ENCODE data around the gene TMC1.
"Not testable (repeated sequence)": the region's sequence is repeated elsewhere in the genome, so short reads cannot be mapped to it uniquely, and the experiment has no call there.

Gene TMC1

GRCh38 chr9:72775570-72775969, 254.2 kb downstream of the TMC1 start:
- DNase-seq = no peak

- DNase-seq = no peak
These were observed 258.2 kb downstream of the TMC1 start for GRCh38 chr9:72779614-72780013.

GRCh38 chr9:72786948-72787347, 265.5 kb downstream of the TMC1 start:
- no peak for DNase-seq

GRCh38 chr9:72788966-72789735, 267.7 kb downstream of the TMC1 start:
- no peak for DNase-seq

- DNase-seq = no peak
These were observed 268.5 kb downstream of the TMC1 start for GRCh38 chr9:72789885-72790284.

- DNase-seq = no peak
These were observed 269.6 kb downstream of the TMC1 start for GRCh38 chr9:72790989-72791388.

- DNase-seq = no peak
These were observed 270.0 kb downstream of the TMC1 start for GRCh38 chr9:72791436-72791835.

GRCh38 chr9:72794946-72795345, 273.5 kb downstream of the TMC1 start:
- no peak for DNase-seq

GRCh38 chr9:72800328-72800994, 279.1 kb downstream of the TMC1 start:
- no peak for DNase-seq

- DNase-seq = no peak
These were observed 283.8 kb downstream of the TMC1 start for GRCh38 chr9:72805238-72805637.

- DNase-seq = not testable (repeated sequence)
These were observed 285.0 kb downstream of the TMC1 start for GRCh38 chr9:72806313-72806809.

GRCh38 chr9:72807765-72808445, 286.5 kb downstream of the TMC1 start:
- DNase-seq = no peak

- DNase-seq = no peak
These were observed 287.0 kb downstream of the TMC1 start for GRCh38 chr9:72808446-72808768.

GRCh38 chr9:72809586-72809985, 288.2 kb downstream of the TMC1 start:
- no peak for DNase-seq

GRCh38 chr9:72812559-72813111, 291.2 kb downstream of the TMC1 start:
- no peak for DNase-seq

GRCh38 chr9:72813544-72813943, 292.1 kb downstream of the TMC1 start:
- no peak for DNase-seq

- no peak for DNase-seq
These were observed 292.7 kb downstream of the TMC1 start for GRCh38 chr9:72814083-72814597.

- DNase-seq = no peak
These were observed 295.3 kb downstream of the TMC1 start for GRCh38 chr9:72816666-72817065.

GRCh38 chr9:72817413-72817812, 296.0 kb downstream of the TMC1 start:
- no peak for DNase-seq

GRCh38 chr9:72818385-72818784, 297.0 kb downstream of the TMC1 start:
- DNase-seq = no peak

- DNase-seq = no peak
These were observed 302.6 kb downstream of the TMC1 start for GRCh38 chr9:72823971-72824370.

- no peak for DNase-seq
These were observed 305.9 kb downstream of the TMC1 start for GRCh38 chr9:72826996-72827949.
